ENCODE measurements around the gene PCNX2. TPM values are rescaled to one million over a fixed set of nuclear protein-coding genes. Genes with fewer than 3 reads are reported as not detected.

The PCNX2 gene
- total and polyA plus RNA-seq, 2 experiments from 2014 or later: 5.0 to 13.7 TPM

DNA sequence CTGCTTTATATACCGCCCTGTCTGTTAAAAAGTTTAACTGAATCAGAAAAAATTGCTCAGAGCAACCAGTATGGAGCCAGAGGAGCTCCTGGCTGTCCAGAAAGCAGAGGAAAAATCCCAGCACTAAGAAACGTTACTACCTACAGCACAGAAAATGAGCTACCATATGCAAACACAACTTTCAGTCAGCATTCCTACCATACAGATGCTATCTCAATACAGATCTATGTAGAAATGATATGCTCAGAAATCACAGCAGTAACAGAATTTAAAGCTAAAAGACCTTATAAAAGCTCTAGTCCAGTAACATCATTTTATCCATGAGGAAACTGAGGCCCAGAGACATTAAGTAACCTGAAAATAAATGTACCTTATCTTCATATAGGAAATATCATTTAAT, 38.7 kb downstream of the PCNX2 start:
- H3K9me2 ChIP-seq (ENCODE audit: insufficient read depth): no peaks in the 10 kb centered on the region
- no peak overlapping the region for H3K27ac ChIP-seq
- H4K20me1 ChIP-seq (ENCODE audit: insufficient read depth): no peaks in the 10 kb centered on the region
- no peak for TF ChIP-seq EZH2 (IDR thresholded peaks at IDR 0.05; ENCODE audit: insufficient read depth, poor library complexity, severe bottlenecking)
- TF ChIP-seq EZH2phosphoT487 (IDR thresholded peaks at IDR 0.05; ENCODE audit: insufficient read depth, low read depth): no peak
- DNase-seq: no peak
- no peaks in the 10 kb centered on the region for H3K9me3 ChIP-seq (ENCODE audit: low read depth)
- H3K4me1 ChIP-seq (ENCODE audit: insufficient read depth): no peaks in the 10 kb centered on the region
- H3K36me3 ChIP-seq (ENCODE audit: low read depth): peaks cover 27% of the 10 kb centered on the region; the same call in 1 of the 2 replicates
- no peaks in the 10 kb centered on the region for H3K79me2 ChIP-seq (ENCODE audit: insufficient read depth)
- no peaks in the 10 kb centered on the region for H3K27me3 ChIP-seq (replicated peaks; ENCODE audit: insufficient read depth)
- no peaks in the 10 kb centered on the region for H3F3A ChIP-seq (ENCODE audit: insufficient read depth)
- in situ Hi-C loops (cut with MboI): no loop called here
- H3K4me3 ChIP-seq: no peak overlapping the region
- no peak overlapping the region for H2AFZ ChIP-seq
- 96 to 99% methylated on average over 2 of the region's 2 CpGs for WGBS, 2 experiments (ENCODE audit: low coverage in 1 of 2, low lambda C conversion rate in 2 of 2, missing lambda C conversion rate in 2 of 2)
- no peak overlapping the region for H3K4me2 ChIP-seq (ENCODE audit: unreplicated experiment)
- H3K9ac ChIP-seq: no peak overlapping the region

DNA sequence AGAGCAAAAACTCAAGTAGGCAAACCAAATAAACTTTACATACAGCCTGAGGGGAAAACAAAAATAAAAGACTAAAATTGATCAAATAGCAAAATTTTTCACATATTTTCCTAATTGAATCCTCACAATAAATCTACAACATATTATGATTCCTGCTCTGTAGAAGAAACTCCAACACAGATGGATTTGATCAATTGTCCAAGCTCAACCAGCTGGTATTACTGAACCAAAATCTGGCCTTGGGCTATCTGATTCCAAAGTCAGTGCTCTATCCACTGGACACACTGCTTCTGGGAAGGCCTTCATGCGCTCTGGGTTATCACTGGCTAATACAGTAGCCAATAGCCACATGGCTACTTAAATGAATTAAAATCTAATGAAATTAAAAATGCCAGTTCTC, 39.3 kb downstream of the PCNX2 start:
- peaks cover 27% of the 10 kb centered on the region; the same call in 1 of the 2 replicates for H3K36me3 ChIP-seq (ENCODE audit: low read depth)
- H3K9ac ChIP-seq: no peak overlapping the region
- no peak overlapping the region for H3K27ac ChIP-seq
- H2AFZ ChIP-seq: no peak overlapping the region
- no peaks in the 10 kb centered on the region for H3K27me3 ChIP-seq (replicated peaks; ENCODE audit: insufficient read depth)
- H3K4me2 ChIP-seq (ENCODE audit: unreplicated experiment): no peak overlapping the region
- H3K79me2 ChIP-seq (ENCODE audit: insufficient read depth): no peaks in the 10 kb centered on the region
- H3K9me2 ChIP-seq (ENCODE audit: insufficient read depth): no peaks in the 10 kb centered on the region
- in situ Hi-C loops (cut with MboI): no loop called here
- no peaks in the 10 kb centered on the region for H4K20me1 ChIP-seq (ENCODE audit: insufficient read depth)
- no peaks in the 10 kb centered on the region for H3F3A ChIP-seq (ENCODE audit: insufficient read depth)
- DNase-seq: no peak
- TF ChIP-seq EZH2phosphoT487 (IDR thresholded peaks at IDR 0.05; ENCODE audit: insufficient read depth, low read depth): no peak
- no peak for TF ChIP-seq EZH2 (IDR thresholded peaks at IDR 0.05; ENCODE audit: insufficient read depth, poor library complexity, severe bottlenecking)
- no peaks in the 10 kb centered on the region for H3K9me3 ChIP-seq (ENCODE audit: low read depth)
- no peak overlapping the region for H3K4me3 ChIP-seq
- 45 to 61% methylated on average over 1 of the region's 1 CpG for whole genome bisulfite sequencing, 2 experiments (ENCODE audit: low coverage in 1 of 2, low lambda C conversion rate in 2 of 2, missing lambda C conversion rate in 2 of 2)
- H3K4me1 ChIP-seq (ENCODE audit: insufficient read depth): no peaks in the 10 kb centered on the region

DNA sequence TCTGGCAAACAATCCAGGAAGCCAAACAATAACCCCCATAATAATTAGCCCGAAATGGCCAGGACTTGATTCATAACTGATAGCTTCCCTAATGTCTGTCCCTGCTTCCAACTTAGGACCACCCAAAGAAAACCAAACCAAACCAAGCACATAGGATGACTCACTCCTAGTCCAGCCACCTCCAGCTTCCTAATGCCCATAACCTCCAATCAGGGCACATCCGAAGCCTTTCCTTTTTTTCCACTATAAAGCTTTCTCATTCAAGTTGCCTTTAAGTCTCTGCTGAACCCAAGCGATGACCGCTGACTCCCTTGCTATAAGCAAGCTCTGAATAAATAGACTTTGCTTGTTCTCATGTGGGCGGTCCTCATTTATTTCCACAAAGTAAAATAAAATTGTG, 40.4 kb downstream of the PCNX2 start:
- Histone ChIP-seq H3K9me3 (ENCODE audit: low read depth) (no peaks in the 10 kb centered on the region), H2AFZ (no peak overlapping the region), H3K36me3 (ENCODE audit: low read depth) (peaks cover 24% of the 10 kb centered on the region; the same call in 1 of the 2 replicates), H3K27me3 (replicated peaks; ENCODE audit: insufficient read depth) (no peaks in the 10 kb centered on the region), H3K4me2 (ENCODE audit: unreplicated experiment) (no peak overlapping the region), H3K9me2 (ENCODE audit: insufficient read depth) (no peaks in the 10 kb centered on the region), H3K4me3 (no peak overlapping the region), H3K4me1 (ENCODE audit: insufficient read depth) (no peaks in the 10 kb centered on the region), H3K79me2 (ENCODE audit: insufficient read depth) (no peaks in the 10 kb centered on the region), H3F3A (ENCODE audit: insufficient read depth) (no peaks in the 10 kb centered on the region), H4K20me1 (ENCODE audit: insufficient read depth) (no peaks in the 10 kb centered on the region), H3K9ac (no peak overlapping the region), H3K27ac (no peak overlapping the region)
- in situ Hi-C loops (cut with MboI): no loop called here
- no peak for DNase-seq
- WGBS, 2 experiments (ENCODE audit: low coverage in 1 of 2, low lambda C conversion rate in 2 of 2, missing lambda C conversion rate in 2 of 2): 99 to 100% methylated on average over 5 of the region's 5 CpGs
- no peak for TF ChIP-seq EZH2 (IDR thresholded peaks at IDR 0.05; ENCODE audit: insufficient read depth, poor library complexity, severe bottlenecking)
- no peak for TF ChIP-seq EZH2phosphoT487 (IDR thresholded peaks at IDR 0.05; ENCODE audit: insufficient read depth, low read depth)

DNA sequence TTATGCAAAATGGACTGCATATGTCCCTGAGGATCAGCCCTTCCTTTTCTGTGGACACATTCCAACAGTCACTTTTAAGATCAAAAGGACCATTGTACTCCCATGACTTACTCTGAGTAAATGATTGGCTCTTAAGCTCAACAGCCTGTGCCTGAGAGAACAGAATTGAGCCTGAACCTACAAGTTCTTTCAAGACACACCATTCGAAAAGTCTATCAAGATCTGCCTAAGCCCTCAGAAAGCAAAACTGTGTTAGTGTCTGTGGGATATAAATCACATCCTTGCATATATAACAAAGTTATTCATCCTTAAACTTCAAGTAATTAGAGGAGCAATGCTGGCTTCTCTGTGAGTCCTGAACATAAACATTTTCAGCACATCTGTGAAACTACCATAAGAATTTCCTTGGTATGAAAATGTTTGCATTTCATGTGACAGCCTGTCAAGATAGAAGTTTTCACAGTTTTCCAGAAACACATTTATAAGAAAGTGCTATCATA, 41.6 kb downstream of the PCNX2 start:
- no peaks in the 10 kb centered on the region for H4K20me1 ChIP-seq (ENCODE audit: insufficient read depth)
- no peak overlapping the region for H3K27ac ChIP-seq
- no peaks in the 10 kb centered on the region for H3F3A ChIP-seq (ENCODE audit: insufficient read depth)
- H3K79me2 ChIP-seq (ENCODE audit: insufficient read depth): no peaks in the 10 kb centered on the region
- in situ Hi-C loops (cut with MboI): no loop called here
- no peaks in the 10 kb centered on the region for H3K4me1 ChIP-seq (ENCODE audit: insufficient read depth)
- H3K4me3 ChIP-seq: no peak overlapping the region
- no peak for TF ChIP-seq EZH2phosphoT487 (IDR thresholded peaks at IDR 0.05; ENCODE audit: insufficient read depth, low read depth)
- TF ChIP-seq EZH2 (IDR thresholded peaks at IDR 0.05; ENCODE audit: insufficient read depth, poor library complexity, severe bottlenecking): no peak
- no peak overlapping the region for H2AFZ ChIP-seq
- H3K36me3 ChIP-seq (ENCODE audit: low read depth): peaks cover 33% of the 10 kb centered on the region
- H3K9me3 ChIP-seq (ENCODE audit: low read depth): no peaks in the 10 kb centered on the region
- DNase-seq: no peak
- no peak overlapping the region for H3K4me2 ChIP-seq (ENCODE audit: unreplicated experiment)
- H3K9ac ChIP-seq: no peak overlapping the region
- H3K9me2 ChIP-seq (ENCODE audit: insufficient read depth): no peaks in the 10 kb centered on the region
- 94 to 100% methylated on average over 1 of the region's 1 CpG for WGBS, 2 experiments (ENCODE audit: low coverage in 1 of 2, low lambda C conversion rate in 2 of 2, missing lambda C conversion rate in 2 of 2)
- no peaks in the 10 kb centered on the region for H3K27me3 ChIP-seq (replicated peaks; ENCODE audit: insufficient read depth)

Measured in GM23248 (cell line).